Endodermal cell (in vitro differentiated cells): ENCODE data around the gene MAP1S. TPM values are rescaled to one million over a fixed set of nuclear protein-coding genes. Genes with fewer than 3 reads are reported as not detected.

Experiments used
- DNase-seq: peaks from one replicate; pipeline ENCODE4 v3.0.0-alpha.2; 2017
- H3K27ac ChIP-seq: 2 replicates; pipeline ENCODE4 v1.5.1; 2013; ENCODE audit warnings: mild to moderate bottlenecking, low read depth, low read length, moderate library complexity
- H3K27me3 ChIP-seq: 2 replicates; pipeline ENCODE4 v1.6.1; 2013; ENCODE audit warnings: mild to moderate bottlenecking, low read length, moderate library complexity; ENCODE audit not compliant: insufficient read depth, control insufficient read depth, poor library complexity, severe bottlenecking
- H3K36me3 ChIP-seq: 2 replicates; pipeline ENCODE4 v1.7.0; 2013; ENCODE audit warnings: mild to moderate bottlenecking, low read length, moderate library complexity; ENCODE audit not compliant: control insufficient read depth, insufficient read depth
- H3K4me1 ChIP-seq: one replicate; pipeline ENCODE4 v1.7.0; 2013; ENCODE audit warnings: low read length; ENCODE audit not compliant: control insufficient read depth, insufficient read depth
- H3K4me3 ChIP-seq: 2 replicates; pipeline ENCODE4 v1.5.1; 2013; ENCODE audit warnings: mild to moderate bottlenecking, low read length, moderate library complexity
- H3K9ac ChIP-seq: 2 replicates; pipeline ENCODE4 v1.6.1; 2013; ENCODE audit warnings: mild to moderate bottlenecking, low read length, moderate library complexity; ENCODE audit not compliant: poor library complexity, severe bottlenecking; ENCODE audit errors: extremely low read depth
- H3K9me3 ChIP-seq: 2 replicates; pipeline ENCODE4 v1.6.1; 2013; ENCODE audit warnings: mild to moderate bottlenecking, low read length, moderate library complexity; ENCODE audit not compliant: control insufficient read depth
- H3K27ac Mint-ChIP-seq: 2 replicates; pipeline ENCODE4 v1.8.0; 2020; ENCODE audit warnings: mixed read lengths
- H3K27me3 Mint-ChIP-seq: 2 replicates; pipeline ENCODE4 v1.8.0; 2021; ENCODE audit warnings: mild to moderate bottlenecking, mixed read lengths; ENCODE audit not compliant: insufficient read depth
- H3K36me3 Mint-ChIP-seq: 2 replicates; pipeline ENCODE4 v1.8.0; 2020; ENCODE audit warnings: low read depth, mixed read lengths
- H3K4me1 Mint-ChIP-seq: 2 replicates; pipeline ENCODE4 v1.8.0; 2020; ENCODE audit warnings: mixed read lengths
- H3K4me3 Mint-ChIP-seq: 2 replicates; pipeline ENCODE4 v1.8.0; 2020; ENCODE audit warnings: mild to moderate bottlenecking, moderate library complexity, mixed read lengths
- H3K9me3 Mint-ChIP-seq: 2 replicates; pipeline ENCODE4 v1.8.0; 2020; ENCODE audit warnings: mild to moderate bottlenecking, mixed read lengths
- CTCF ChIP-seq: fragments of 200-600 bp; sonication (generic); conservative IDR thresholded peaks from 2 replicates; pipeline ENCODE4 v1.5.0; 2021; ENCODE audit warnings: antibody characterized with exemption, mild to moderate bottlenecking
- WGBS, 2 experiments: methylation state at CpG; one replicate each; pipeline versions ENCODE4 v1.1.5 to v1.1.7; 2013; ENCODE audit warnings: missing lambda C conversion rate in 2 of 2, mixed read lengths in 1 of 2; ENCODE audit not compliant: insufficient coverage in 1 of 2, insufficient read length in 1 of 2; 5-methylcytosine and 5-hydroxymethylcytosine counted together
- total RNA-seq, 2 donors: library from RNA; stranded (reverse); fragmentation: NEBNext Ultra II Directional in 1 of 2; extraction: Animal tissue kit (Norgen Biotek cat#: 25700) in 1 of 2; gene quantifications; 2 replicates in 1 of 2; 3 replicates in 1 of 2; pipeline ENCODE4 v1.2.1, GENCODE V29; 2021

The MAP1S gene
- total RNA-seq, 2 donors from 2014 or later: 90.2 to 96.7 TPM

GRCh38 chr19:17686592-17687024 lies 32.7 kb upstream of the MAP1S start:
- H3K27ac Mint-ChIP-seq: no peak overlapping the region
- H3K4me1 Mint-ChIP-seq: peaks cover 7% of the 10 kb centered on the region
- no peaks in the 10 kb centered on the region for H3K9me3 Mint-ChIP-seq
- Histone ChIP-seq H3K4me1 (no peaks in the 10 kb centered on the region), H3K9me3 (no peaks in the 10 kb centered on the region), H3K27ac (no peak overlapping the region), H3K36me3 (no peaks in the 10 kb centered on the region), H3K27me3 (peaks cover 10% of the 10 kb centered on the region), H3K4me3 (peak overlapping the region; percentile 78), H3K9ac (no peak overlapping the region)
- no peak for TF ChIP-seq CTCF
- 0% methylated on average over 5 to 23 of the region's 28 CpGs for WGBS, 2 experiments
- peak overlapping the region; percentile 71 for H3K4me3 Mint-ChIP-seq
- DNase-seq: peak; percentile 95
- H3K36me3 Mint-ChIP-seq: no peaks in the 10 kb centered on the region
- peaks cover 4% of the 10 kb centered on the region for H3K27me3 Mint-ChIP-seq

- TF ChIP-seq CTCF: no peak
- Histone ChIP-seq H3K4me1 (no peaks in the 10 kb centered on the region), H3K27ac (no peak overlapping the region), H3K36me3 (no peaks in the 10 kb centered on the region), H3K4me3 (peak overlapping the region; percentile 78), H3K9me3 (no peaks in the 10 kb centered on the region), H3K27me3 (peaks cover 10% of the 10 kb centered on the region), H3K9ac (no peak overlapping the region)
- peak overlapping the region; percentile 21 for H3K27ac Mint-ChIP-seq
- H3K4me1 Mint-ChIP-seq: peaks cover 7% of the 10 kb centered on the region
- no peaks in the 10 kb centered on the region for H3K9me3 Mint-ChIP-seq
- peak; percentile 84 for DNase-seq
- H3K27me3 Mint-ChIP-seq: peaks cover 4% of the 10 kb centered on the region
- no peaks in the 10 kb centered on the region for H3K36me3 Mint-ChIP-seq
- peak overlapping the region; percentile 71 for H3K4me3 Mint-ChIP-seq
- WGBS, 2 experiments: 0 to 4% methylated on average over 6 to 18 of the region's 24 CpGs
Observed at GRCh38 chr19:17687141-17687856, 32.0 kb upstream of the MAP1S start.

- H3K4me3 Mint-ChIP-seq: peak within 1 kb of the TSS; percentile 71
- DNase-seq: peak; percentile 97
- H3K9me3 Mint-ChIP-seq: no peaks in the 10 kb centered on the region
- WGBS, 2 experiments: 3 to 13% methylated on average over 12 to 77 of the region's 77 CpGs
- Histone ChIP-seq H3K9ac (no peak within 1 kb of the TSS), H3K9me3 (no peaks in the 10 kb centered on the region), H3K4me1 (no peaks in the 10 kb centered on the region), H3K36me3 (no peaks in the 10 kb centered on the region), H3K27me3 (peaks cover 10% of the 10 kb centered on the region), H3K4me3 (peak within 1 kb of the TSS; percentile 78), H3K27ac (no peak within 1 kb of the TSS)
- H3K27me3 Mint-ChIP-seq: peaks cover 4% of the 10 kb centered on the region
- no peaks in the 10 kb centered on the region for H3K36me3 Mint-ChIP-seq
- peaks cover 7% of the 10 kb centered on the region for H3K4me1 Mint-ChIP-seq
- H3K27ac Mint-ChIP-seq: no peak within 1 kb of the TSS
- TF ChIP-seq CTCF: no peak
Observed at GRCh38 chr19:17687857-17688784, 31.2 kb upstream of the MAP1S start, which contains the start of gene UNC13A. Gene UNC13A (minus strand): TSS chr19:17688354. CDS start chr19:17688199, 155 bp downstream.
